Activated naive CD8-positive, alpha-beta T cell treated with anti-CD3 and anti-CD28 coated beads, Interleukin-2, amount 10 ng/mL, durations not matched to agents 7 days and 5 days (primary cell): ENCODE data around the gene GATA3. TPM values are rescaled to one million over a fixed set of nuclear protein-coding genes. Genes with fewer than 3 reads are reported as not detected.

Experiments
- ATAC-seq: fragments of 150-1000 bp; cut with Tn5 transposase; one replicate; pipeline ENCODE4 v1.10.0; 2021; ENCODE audit warnings: low read depth, moderate library complexity
- POLR2A ChIA-PET: fragments of 350-600 bp; sonication (Branson Sonifier 250); formaldehyde crosslinking; loops from one replicate; lab custom pipeline; 2021; ENCODE audit warnings: antibody characterized with exemption; lab: Charles Lee
- DNase-seq: peaks from one replicate; pipeline ENCODE4 v3.0.0; 2021
- H3K27ac Mint-ChIP-seq: one replicate; pipeline ENCODE4 v1.8.0; 2022; ENCODE audit warnings: mild to moderate bottlenecking, mixed read lengths
- H3K27me3 Mint-ChIP-seq: one replicate; pipeline ENCODE4 v1.8.0; 2022; ENCODE audit warnings: mild to moderate bottlenecking, moderate library complexity, mixed read lengths
- H3K36me3 Mint-ChIP-seq: one replicate; pipeline ENCODE4 v1.8.0; 2021; ENCODE audit warnings: mild to moderate bottlenecking, mixed read lengths
- H3K4me1 Mint-ChIP-seq: one replicate; pipeline ENCODE4 v1.8.0; 2021; ENCODE audit warnings: mixed read lengths
- H3K4me3 Mint-ChIP-seq: one replicate; pipeline ENCODE4 v1.8.0; 2022; ENCODE audit warnings: mild to moderate bottlenecking, moderate library complexity, mixed read lengths
- H3K9me3 Mint-ChIP-seq: one replicate; pipeline ENCODE4 v1.8.0; 2021; ENCODE audit warnings: mixed read lengths
- total RNA-seq, 2 experiments: library from RNA; stranded (reverse); gene quantifications; one replicate each; pipeline ENCODE4 v1.2.3, GENCODE V29; 2021

GATA3 gene
- total RNA-seq, 2 experiments from 2014 or later: 48.3 to 49.1 TPM

GRCh38 chr10:8033812-8034465, 20.5 kb upstream of the GATA3 start:
- Mint-ChIP-seq H3K9me3 (no peaks in the 10 kb centered on the region), H3K4me1 (peaks cover 13% of the 10 kb centered on the region), H3K27ac (no peak overlapping the region), H3K4me3 (peak overlapping the region; percentile 35), H3K27me3 (peaks cover 79% of the 10 kb centered on the region), H3K36me3 (peaks cover 3% of the 10 kb centered on the region)
- POLR2A ChIA-PET: no interaction called here
- ATAC-seq (no peak), DNase-seq (no peak)

GRCh38 chr10:8034466-8035005, 20.0 kb upstream of the GATA3 start:
- ATAC-seq: no peak
- peak; percentile 49 for DNase-seq
- POLR2A ChIA-PET: no interaction called here
- no peak overlapping the region for H3K27ac Mint-ChIP-seq
- peaks cover 13% of the 10 kb centered on the region for H3K4me1 Mint-ChIP-seq
- no peaks in the 10 kb centered on the region for H3K9me3 Mint-ChIP-seq
- peaks cover 85% of the 10 kb centered on the region for H3K27me3 Mint-ChIP-seq
- H3K4me3 Mint-ChIP-seq: peak overlapping the region; percentile 35
- peaks cover 3% of the 10 kb centered on the region for H3K36me3 Mint-ChIP-seq

- peaks cover 13% of the 10 kb centered on the region for H3K4me1 Mint-ChIP-seq
- no peak for DNase-seq
- ATAC-seq: no peak
Measured at GRCh38 chr10:8035006-8035640, 19.4 kb upstream of the GATA3 start.

GRCh38 chr10:8035641-8036470, 18.6 kb upstream of the GATA3 start:
- Mint-ChIP-seq H3K9me3 (no peaks in the 10 kb centered on the region), H3K27me3 (peaks cover 87% of the 10 kb centered on the region), H3K36me3 (peaks cover 3% of the 10 kb centered on the region), H3K4me1 (peaks cover 13% of the 10 kb centered on the region), H3K4me3 (peak overlapping the region; percentile 35), H3K27ac (peak overlapping the region; percentile 58)
- POLR2A ChIA-PET: no interaction called here
- ATAC-seq (no peak), DNase-seq (peak; percentile 43)

More at GRCh38 chr10:8035006-8035640, 19.4 kb upstream of the GATA3 start:
- Mint-ChIP-seq H3K27me3 (peaks cover 87% of the 10 kb centered on the region), H3K9me3 (no peaks in the 10 kb centered on the region), H3K36me3 (peaks cover 3% of the 10 kb centered on the region), H3K27ac (peak overlapping the region; percentile 58), H3K4me3 (peak overlapping the region; percentile 35)
- POLR2A ChIA-PET: no interaction called here

- Mint-ChIP-seq H3K9me3 (no peaks in the 10 kb centered on the region), H3K36me3 (peaks cover 3% of the 10 kb centered on the region), H3K27ac (no peak overlapping the region), H3K4me3 (no peak overlapping the region), H3K4me1 (peaks cover 17% of the 10 kb centered on the region), H3K27me3 (peaks cover 87% of the 10 kb centered on the region)
- POLR2A ChIA-PET: no interaction called here
- ATAC-seq (no peak), DNase-seq (no peak)
Measured at GRCh38 chr10:8036506-8037198, 17.8 kb upstream of the GATA3 start.

GRCh38 chr10:8037199-8037801, 17.2 kb upstream of the GATA3 start:
- Mint-ChIP-seq H3K4me3 (peak overlapping the region; percentile 42), H3K27me3 (peaks cover 87% of the 10 kb centered on the region), H3K27ac (no peak overlapping the region), H3K4me1 (peaks cover 20% of the 10 kb centered on the region), H3K9me3 (no peaks in the 10 kb centered on the region), H3K36me3 (peaks cover 3% of the 10 kb centered on the region)
- ATAC-seq (no peak), DNase-seq (no peak)
- POLR2A ChIA-PET: no interaction called here

GRCh38 chr10:8037941-8038894, 16.3 kb upstream of the GATA3 start:
- ATAC-seq (no peak), DNase-seq (no peak)
- peaks cover 26% of the 10 kb centered on the region for H3K4me1 Mint-ChIP-seq
- peak overlapping the region; percentile 4 for H3K27ac Mint-ChIP-seq
- peaks cover 87% of the 10 kb centered on the region for H3K27me3 Mint-ChIP-seq
- H3K4me3 Mint-ChIP-seq: no peak overlapping the region
- H3K9me3 Mint-ChIP-seq: no peaks in the 10 kb centered on the region
- peaks cover 3% of the 10 kb centered on the region for H3K36me3 Mint-ChIP-seq
- POLR2A ChIA-PET: interaction anchor here (0.6 kb wide), 1 partner anchor 972 kb away, joined by 3 read pairs; no protein-coding TSS in a partner anchor

- ATAC-seq (no peak), DNase-seq (no peak)
- Mint-ChIP-seq H3K9me3 (no peaks in the 10 kb centered on the region), H3K4me3 (no peak overlapping the region), H3K27me3 (peaks cover 90% of the 10 kb centered on the region), H3K36me3 (peaks cover 3% of the 10 kb centered on the region), H3K27ac (no peak overlapping the region), H3K4me1 (peaks cover 35% of the 10 kb centered on the region)
- POLR2A ChIA-PET: no interaction called here
Measured at GRCh38 chr10:8039321-8039881, 15.1 kb upstream of the GATA3 start.

- no peaks in the 10 kb centered on the region for H3K36me3 Mint-ChIP-seq
- peaks cover 94% of the 10 kb centered on the region for H3K27me3 Mint-ChIP-seq
- no peak overlapping the region for H3K4me3 Mint-ChIP-seq
- no peak overlapping the region for H3K27ac Mint-ChIP-seq
- ATAC-seq (no peak), DNase-seq (no peak)
- POLR2A ChIA-PET: no interaction called here
- H3K4me1 Mint-ChIP-seq: peaks cover 41% of the 10 kb centered on the region
- no peaks in the 10 kb centered on the region for H3K9me3 Mint-ChIP-seq
Measured at GRCh38 chr10:8040651-8041050, 13.8 kb upstream of the GATA3 start.

GRCh38 chr10:8041284-8041991, 13.1 kb upstream of the GATA3 start:
- no peak overlapping the region for H3K27ac Mint-ChIP-seq
- no peaks in the 10 kb centered on the region for H3K36me3 Mint-ChIP-seq
- DNase-seq (no peak), ATAC-seq (no peak)
- no peak overlapping the region for H3K4me3 Mint-ChIP-seq
- POLR2A ChIA-PET: no interaction called here
- no peaks in the 10 kb centered on the region for H3K9me3 Mint-ChIP-seq
- peaks cover 48% of the 10 kb centered on the region for H3K4me1 Mint-ChIP-seq
- peaks cover 98% of the 10 kb centered on the region for H3K27me3 Mint-ChIP-seq

GRCh38 chr10:8041992-8042720, 12.3 kb upstream of the GATA3 start:
- H3K36me3 Mint-ChIP-seq: no peaks in the 10 kb centered on the region
- ATAC-seq (no peak), DNase-seq (no peak)
- H3K4me1 Mint-ChIP-seq: peaks cover 47% of the 10 kb centered on the region
- no peaks in the 10 kb centered on the region for H3K9me3 Mint-ChIP-seq
- H3K4me3 Mint-ChIP-seq: no peak overlapping the region
- H3K27me3 Mint-ChIP-seq: peaks cover 98% of the 10 kb centered on the region
- POLR2A ChIA-PET: no interaction called here
- H3K27ac Mint-ChIP-seq: no peak overlapping the region
